Type B pancreatic cell (in vitro differentiated cells): ENCODE results near the gene LVRN. TPM values are rescaled to one million over a fixed set of nuclear protein-coding genes. Genes with fewer than 3 reads are reported as not detected.

ENCODE experiments used
- DNase-seq: peaks from one replicate; pipeline ENCODE4 v3.0.0; 2021; ENCODE audit warnings: mixed read lengths; ENCODE audit not compliant: unreplicated experiment; ENCODE audit errors: extremely low spot score
- H3K27ac Mint-ChIP-seq: 2 replicates; pipeline ENCODE4 v1.8.0; 2021; ENCODE audit warnings: mild to moderate bottlenecking, mixed read lengths
- H3K27me3 Mint-ChIP-seq: 2 replicates; pipeline ENCODE4 v1.8.0; 2021; ENCODE audit warnings: mixed read lengths
- H3K36me3 Mint-ChIP-seq: 2 replicates; pipeline ENCODE4 v1.8.0; 2021; ENCODE audit warnings: mixed read lengths
- H3K4me1 Mint-ChIP-seq: one replicate; pipeline ENCODE4 v1.8.0; 2021; ENCODE audit warnings: mixed read lengths; ENCODE audit not compliant: unreplicated experiment
- H3K4me3 Mint-ChIP-seq: 2 replicates; pipeline ENCODE4 v1.8.0; 2021; ENCODE audit warnings: mild to moderate bottlenecking, mixed read lengths
- H3K9me3 Mint-ChIP-seq: 2 replicates; pipeline ENCODE4 v1.8.0; 2021; ENCODE audit warnings: mixed read lengths
- CTCF ChIP-seq: fragments of 200-600 bp; sonication (generic); conservative IDR thresholded peaks from 2 replicates; pipeline ENCODE4 v1.5.0; 2021; ENCODE audit warnings: antibody characterized with exemption, mild to moderate bottlenecking
- total RNA-seq: library from RNA; stranded (reverse); gene quantifications from 2 replicates; pipeline ENCODE4 v1.2.1, GENCODE V29; 2021; ENCODE audit warnings: low replicate concordance

The LVRN gene
- total RNA-seq, 1 donor from 2014 or later, result 0.19 TPM

GRCh38 chr5:115978779-115979178, 16.5 kb downstream of the LVRN start:
- TF ChIP-seq CTCF, result no peak
- Mint-ChIP-seq H3K36me3 (no peaks in the 10 kb centered on the region), H3K4me1 (no peaks in the 10 kb centered on the region), H3K9me3 (no peaks in the 10 kb centered on the region), H3K4me3 (no peak overlapping the region), H3K27ac (no peak overlapping the region), H3K27me3 (no peaks in the 10 kb centered on the region)
- no peak for DNase-seq

GRCh38 chr5:115979201-115980041, 17.1 kb downstream of the LVRN start:
- no peak for TF ChIP-seq CTCF
- no peak overlapping the region for H3K4me3 Mint-ChIP-seq

GRCh38 chr5:115983519-115983918, 21.2 kb downstream of the LVRN start:
- H3K4me3 Mint-ChIP-seq, result no peak overlapping the region
- no peaks in the 10 kb centered on the region for H3K9me3 Mint-ChIP-seq
- no peak for DNase-seq
- no peak overlapping the region for H3K27ac Mint-ChIP-seq
- no peaks in the 10 kb centered on the region for H3K27me3 Mint-ChIP-seq
- no peaks in the 10 kb centered on the region for H3K4me1 Mint-ChIP-seq
- no peaks in the 10 kb centered on the region for H3K36me3 Mint-ChIP-seq
- TF ChIP-seq CTCF, result no peak

More at GRCh38 chr5:115979201-115980041, 17.1 kb downstream of the LVRN start:
- Mint-ChIP-seq H3K9me3 (no peaks in the 10 kb centered on the region), H3K4me1 (no peaks in the 10 kb centered on the region), H3K27ac (no peak overlapping the region), H3K36me3 (no peaks in the 10 kb centered on the region), H3K27me3 (no peaks in the 10 kb centered on the region)
- DNase-seq, result no peak

- peaks cover 2% of the 10 kb centered on the region for H3K27me3 Mint-ChIP-seq
- H3K4me1 Mint-ChIP-seq, result no peaks in the 10 kb centered on the region
- H3K9me3 Mint-ChIP-seq, result no peaks in the 10 kb centered on the region
- DNase-seq, result no peak
- H3K4me3 Mint-ChIP-seq, result no peak overlapping the region
- H3K27ac Mint-ChIP-seq, result no peak overlapping the region
- no peaks in the 10 kb centered on the region for H3K36me3 Mint-ChIP-seq
- no peak for TF ChIP-seq CTCF
These were observed 23.8 kb downstream of the LVRN start for GRCh38 chr5:115985802-115986757.

GRCh38 chr5:115988002-115988401, 25.7 kb downstream of the LVRN start:
- Mint-ChIP-seq H3K27me3 (peaks cover 4% of the 10 kb centered on the region), H3K4me3 (no peak overlapping the region), H3K36me3 (no peaks in the 10 kb centered on the region), H3K4me1 (no peaks in the 10 kb centered on the region), H3K27ac (no peak overlapping the region), H3K9me3 (no peaks in the 10 kb centered on the region)
- TF ChIP-seq CTCF, result no peak
- no peak for DNase-seq
